22Rv1 (cell line): ENCODE data around the gene PPP1R1B.

Experiments
- CTCF ChIP-seq: fragments of 450-650 bp; IDR thresholded peaks from 2 replicates; pipeline ENCODE4 v1.5.1; 2017; ENCODE audit warnings: mild to moderate bottlenecking
- ZFX ChIP-seq: fragments of 450-650 bp; IDR thresholded peaks from 2 replicates; pipeline ENCODE4 v1.6.1; 2017; ENCODE audit warnings: antibody characterized with exemption, borderline replicate concordance

- TF ChIP-seq CTCF, result no peak
- no peak for TF ChIP-seq ZFX
These were observed 2.4 kb upstream of the PPP1R1B start for GRCh38 chr17:39624313-39624712.
